GM11168 (cell line): ENCODE measurements around the gene GPR17.

Experiments
- in situ Hi-C: fragments of 300-500 bp; cut with MboI; formaldehyde crosslinking; loops from one replicate; pipeline ENCODE4 v1.12.0; 2022; ENCODE audit warnings: low sequenced_read_pairs; ENCODE audit not compliant: unreplicated experiment

The GPR17 gene, protein sequence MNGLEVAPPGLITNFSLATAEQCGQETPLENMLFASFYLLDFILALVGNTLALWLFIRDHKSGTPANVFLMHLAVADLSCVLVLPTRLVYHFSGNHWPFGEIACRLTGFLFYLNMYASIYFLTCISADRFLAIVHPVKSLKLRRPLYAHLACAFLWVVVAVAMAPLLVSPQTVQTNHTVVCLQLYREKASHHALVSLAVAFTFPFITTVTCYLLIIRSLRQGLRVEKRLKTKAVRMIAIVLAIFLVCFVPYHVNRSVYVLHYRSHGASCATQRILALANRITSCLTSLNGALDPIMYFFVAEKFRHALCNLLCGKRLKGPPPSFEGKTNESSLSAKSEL

DNA sequence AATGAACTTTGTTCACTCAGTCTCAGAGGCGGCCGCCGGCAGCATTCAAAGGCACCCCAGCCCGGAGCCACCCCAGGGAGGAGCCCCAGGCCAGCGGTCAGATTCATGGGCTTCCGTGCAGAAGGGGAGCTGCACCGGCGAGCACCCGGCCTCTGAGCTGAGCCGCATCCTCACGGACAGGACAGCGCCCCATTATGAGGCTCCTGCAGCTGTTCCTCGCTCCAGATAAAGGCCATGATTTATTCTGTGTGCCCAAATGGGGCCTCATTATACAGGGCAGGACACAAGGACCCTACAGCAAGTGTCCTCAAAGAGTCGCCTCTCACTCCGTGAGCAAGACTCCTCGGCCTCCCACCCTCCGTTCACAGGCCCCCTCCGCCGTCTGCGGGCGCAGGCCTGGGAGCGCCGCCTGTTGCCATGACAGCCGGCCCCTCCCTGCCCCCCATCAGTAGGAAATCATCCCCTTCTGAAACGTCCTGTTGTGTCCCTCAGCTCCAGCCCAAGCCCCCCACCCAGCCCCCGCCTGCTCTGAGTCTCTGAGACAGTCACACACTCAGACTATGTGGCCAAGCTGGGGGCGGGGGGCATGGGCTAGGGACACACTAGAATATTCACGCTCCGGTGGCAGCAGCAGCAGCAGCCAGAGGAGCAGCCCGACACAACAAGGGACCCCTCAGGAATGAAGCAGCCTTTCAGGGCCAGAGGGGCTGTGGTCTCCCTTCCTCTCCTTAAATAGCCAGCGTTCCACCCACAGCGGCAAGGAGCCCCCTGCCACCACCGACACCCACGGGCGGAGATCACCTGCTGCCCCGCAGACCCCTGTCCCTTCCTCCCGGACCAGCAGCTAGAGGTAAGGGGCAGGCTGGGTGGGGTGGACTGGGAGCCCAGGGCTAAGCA is at the start of gene GPR17:
TSS of gene GPR17 (plus strand) at position 759 of the 897 bp plus-strand sequence. CDS start 4,583 bp downstream, outside the sequence.
- in situ Hi-C loops, result no loop called here

DNA sequence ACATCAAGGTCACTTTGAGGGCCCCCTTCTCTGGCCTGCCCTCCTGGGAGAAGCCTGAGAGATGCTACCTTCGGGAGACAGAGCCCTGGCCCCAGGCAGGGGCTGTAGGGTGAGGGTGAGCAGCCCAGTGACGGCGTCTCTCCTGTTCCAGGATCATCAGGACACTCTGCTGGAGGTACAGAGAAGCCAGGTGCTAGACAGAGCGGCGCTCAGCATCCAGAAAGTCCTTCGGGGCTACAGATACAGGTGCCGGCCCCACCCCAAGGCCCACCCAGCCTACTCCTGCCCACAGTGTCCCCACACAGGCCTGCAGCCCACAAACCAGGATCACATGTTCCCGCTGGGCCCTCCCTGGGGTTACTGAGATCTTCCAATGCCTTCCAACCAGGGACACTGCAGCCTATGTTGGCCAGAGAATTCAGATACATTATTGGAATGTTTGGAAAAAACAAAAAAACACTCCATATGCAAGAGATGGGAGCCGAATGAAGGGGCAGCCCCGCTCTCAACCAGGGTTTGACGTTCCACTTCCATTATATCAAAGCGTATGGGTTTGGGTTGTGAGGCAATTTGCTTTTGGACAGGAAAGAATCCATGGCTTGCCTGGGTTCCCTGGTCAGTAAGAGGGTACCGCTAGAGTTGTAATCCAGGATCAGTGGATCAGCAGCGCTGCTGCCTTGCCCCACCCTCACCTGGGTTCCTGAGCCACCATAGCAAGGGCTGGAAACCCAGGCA is 49.5 kb upstream of the GPR17 start:
- in situ Hi-C loops, result no loop called here

DNA sequence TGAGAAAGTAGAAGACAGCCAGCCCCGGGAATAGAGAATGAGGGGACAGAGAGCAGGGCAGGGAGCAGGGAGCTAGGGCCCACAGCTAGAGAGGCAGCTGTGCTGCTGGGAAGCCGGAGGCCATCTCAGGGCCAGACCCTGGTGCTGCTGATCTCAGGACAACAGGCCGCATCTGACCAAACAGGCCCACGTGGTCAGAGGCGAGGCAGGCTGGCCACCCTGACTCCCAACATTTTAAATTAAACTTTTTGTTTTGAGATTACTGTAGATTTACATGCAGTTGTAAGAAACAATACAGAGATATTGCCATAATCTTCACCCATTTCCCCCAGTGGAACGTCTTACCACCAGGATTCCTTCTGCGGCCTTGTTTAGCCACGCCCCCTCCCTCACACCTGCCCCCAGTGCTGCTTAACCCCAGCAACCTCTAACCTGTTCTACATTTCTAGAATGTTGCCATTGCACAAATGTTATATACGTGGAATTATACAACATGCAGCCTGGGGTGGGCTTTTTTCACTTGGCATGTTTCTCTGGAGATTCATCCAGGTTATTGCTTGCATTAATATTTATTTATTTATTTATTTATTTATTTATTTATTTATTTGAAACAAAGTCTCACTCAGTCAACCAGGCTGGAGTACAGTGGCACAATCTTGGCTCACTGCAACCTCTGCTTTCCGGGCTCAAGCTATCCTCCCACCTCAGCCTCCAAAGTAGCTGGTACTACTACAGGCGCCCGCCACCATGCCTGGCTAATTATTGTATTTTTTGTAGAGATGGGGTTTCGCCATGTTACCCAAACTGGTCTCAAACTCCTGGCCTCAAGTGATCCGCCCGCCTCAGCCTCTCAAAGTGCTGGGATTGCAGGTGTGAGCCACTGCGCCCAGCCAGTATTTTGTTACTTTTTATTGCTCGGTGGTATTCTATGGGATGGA is 48.6 kb upstream of the GPR17 start:
- in situ Hi-C loops, result no loop called here

DNA sequence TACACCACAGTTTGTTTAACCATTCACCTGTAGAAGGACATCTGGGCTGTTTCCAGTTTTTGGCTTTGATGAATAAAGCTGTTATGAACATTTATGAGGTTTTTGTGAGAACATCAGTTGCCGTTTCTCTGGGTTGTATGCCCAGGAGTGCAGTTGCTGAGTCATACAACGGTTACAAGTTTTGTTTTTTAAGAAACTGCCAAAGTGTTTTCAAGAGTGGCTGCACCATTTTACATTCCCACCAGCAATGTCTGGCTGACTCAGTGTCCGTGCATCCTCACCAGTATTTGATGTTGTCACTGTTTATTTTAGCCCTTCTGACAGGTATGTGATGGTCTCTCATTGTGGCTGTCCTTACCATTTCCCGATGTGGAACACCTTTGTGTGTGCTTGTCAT is 48.0 kb upstream of the GPR17 start:
- in situ Hi-C loops, result no loop called here

DNA sequence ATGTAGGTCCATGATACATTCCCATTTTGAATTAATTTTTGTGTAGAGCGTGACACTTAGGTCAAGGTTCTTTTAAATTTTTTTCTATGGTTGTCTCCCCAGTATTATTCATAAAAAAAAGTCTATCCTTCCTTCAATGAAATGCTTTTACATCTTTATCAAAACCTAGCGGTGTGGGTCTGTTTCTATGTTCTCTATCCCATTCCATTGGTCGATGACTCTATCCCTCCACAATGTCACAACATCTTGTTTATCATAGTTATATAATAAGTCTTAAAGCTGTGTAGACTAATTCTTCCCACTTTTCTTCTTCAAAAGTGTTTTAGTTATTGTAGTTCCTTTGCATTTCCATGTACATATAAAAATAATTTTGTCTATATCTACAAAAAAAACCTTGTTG is 47.2 kb upstream of the GPR17 start:
- in situ Hi-C loops, result no loop called here

DNA sequence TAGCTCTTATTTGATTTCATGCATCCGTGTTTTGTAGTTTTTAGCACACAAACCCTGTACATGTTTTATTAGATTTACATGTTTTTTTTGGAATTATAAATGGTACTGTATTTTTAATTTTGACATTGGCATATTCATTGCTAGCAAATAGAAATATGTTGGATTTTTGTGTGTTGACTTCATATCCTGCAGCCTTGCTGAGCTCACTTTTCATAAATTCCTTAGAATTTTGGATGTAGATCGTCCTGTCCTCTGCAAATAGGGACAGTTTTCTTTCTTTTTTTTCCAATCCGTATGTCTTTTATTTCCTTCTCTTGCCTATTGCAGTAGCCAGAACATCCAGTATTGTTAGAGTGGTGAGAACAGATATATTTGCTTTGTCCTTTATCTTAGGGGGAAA is 46.7 kb upstream of the GPR17 start:
- in situ Hi-C loops, result no loop called here

DNA sequence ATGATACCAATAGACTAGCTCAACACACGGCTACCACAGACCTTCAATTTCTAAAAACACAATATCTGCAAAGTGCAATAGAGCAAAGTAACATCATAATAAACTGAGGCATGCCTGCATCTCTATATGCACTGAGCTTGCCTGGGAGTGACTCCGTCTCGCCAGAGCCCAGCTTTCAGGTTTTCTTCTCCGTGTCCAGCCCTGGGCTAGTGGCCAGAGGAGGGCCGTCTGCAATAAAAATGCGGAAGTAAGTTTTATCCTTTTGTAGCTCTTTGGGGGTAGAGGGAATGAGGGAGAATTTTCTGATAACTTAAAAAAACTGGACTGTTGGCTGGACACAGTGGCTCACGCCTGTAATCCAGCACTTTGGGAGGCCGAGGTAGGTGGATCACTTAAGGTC is 41.0 kb upstream of the GPR17 start:
- in situ Hi-C loops, result no loop called here

DNA sequence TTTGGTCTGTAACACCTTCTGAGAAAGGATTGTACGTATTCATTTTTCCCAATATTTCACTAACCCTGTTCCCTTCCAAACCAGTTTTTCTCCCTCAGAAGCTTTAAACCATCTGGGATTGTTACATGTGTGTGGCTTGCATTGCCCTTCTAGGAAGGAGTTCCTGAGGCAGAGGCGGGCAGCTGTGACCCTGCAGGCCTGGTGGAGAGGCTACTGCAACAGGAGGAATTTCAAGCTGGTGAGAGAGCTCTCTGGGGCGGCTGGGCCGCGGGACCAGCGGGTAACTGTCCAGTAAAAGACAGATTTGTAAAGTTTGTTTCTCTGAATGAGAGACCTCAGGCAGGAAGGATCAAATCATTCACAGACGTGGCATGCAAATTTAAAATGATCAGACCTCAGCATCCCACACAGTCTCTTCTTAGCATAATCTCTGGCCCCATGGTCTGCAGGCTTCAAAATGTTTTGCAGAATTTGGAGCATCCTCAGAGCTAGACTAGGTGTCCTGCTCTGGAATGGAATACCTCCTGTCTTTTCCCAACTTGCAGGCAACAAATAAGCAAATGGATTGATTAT is 40.2 kb upstream of the GPR17 start:
- in situ Hi-C loops, result no loop called here

DNA sequence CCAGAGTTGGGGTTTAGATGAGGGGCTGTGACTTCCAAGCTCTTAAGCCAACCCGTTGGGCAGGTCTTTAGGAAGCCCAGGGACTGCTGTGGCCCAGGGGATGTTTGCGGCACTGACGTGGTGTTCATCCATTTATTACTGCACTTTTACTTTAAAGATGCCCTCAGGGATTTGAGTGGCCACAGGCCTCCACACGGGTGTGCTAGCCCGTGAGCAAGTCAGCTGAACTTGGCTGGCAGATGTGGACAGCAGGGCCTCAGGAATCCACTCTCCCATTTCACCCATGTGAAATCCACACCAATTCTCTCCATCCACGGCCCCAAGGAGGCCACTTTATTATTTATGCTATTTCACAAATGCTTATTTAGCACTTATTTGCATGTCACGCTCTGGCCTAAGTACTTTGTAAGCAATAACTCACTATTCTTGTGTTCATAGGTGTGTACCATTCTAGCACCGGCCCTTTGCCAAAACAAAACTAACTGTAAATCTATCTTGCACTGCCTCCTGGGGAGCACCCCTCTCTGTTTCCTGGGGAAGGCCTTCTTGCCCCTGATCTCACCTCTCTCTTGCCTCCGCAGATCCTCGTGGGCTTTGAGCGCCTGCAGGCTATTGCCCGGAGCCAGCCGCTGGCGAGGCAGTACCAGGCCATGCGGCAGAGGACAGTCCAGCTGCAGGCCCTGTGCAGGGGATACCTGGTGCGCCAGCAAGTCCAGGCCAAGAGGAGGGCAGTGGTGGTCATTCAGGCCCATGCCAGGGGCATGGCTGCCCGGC is 39.1 kb upstream of the GPR17 start:
- in situ Hi-C loops, result no loop called here

DNA sequence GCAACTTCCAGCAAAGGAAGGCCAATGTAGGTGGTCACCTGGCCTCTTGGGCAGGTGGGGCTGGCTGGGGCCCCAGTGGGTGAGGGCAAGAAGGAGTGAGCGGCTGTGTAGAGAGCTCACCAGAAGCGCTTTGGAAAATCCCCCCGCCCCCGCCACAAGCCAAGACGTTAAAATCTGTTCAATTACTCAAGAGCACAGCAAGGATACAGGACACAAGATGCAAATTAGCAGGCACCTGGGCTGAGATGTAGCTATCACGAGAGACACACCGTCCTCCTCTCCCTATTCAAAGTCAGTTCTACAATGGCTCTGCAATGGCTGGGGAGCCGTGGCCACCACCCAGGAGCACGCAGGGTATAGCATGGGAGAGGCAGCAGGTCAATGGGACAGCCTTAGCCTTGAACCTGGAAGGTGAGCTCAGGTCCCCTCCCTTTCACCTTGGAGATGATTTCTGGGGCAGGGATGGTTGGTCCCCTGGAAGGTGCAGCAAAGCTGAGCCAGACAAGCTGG is 38.5 kb upstream of the GPR17 start:
- in situ Hi-C loops, result no loop called here

DNA sequence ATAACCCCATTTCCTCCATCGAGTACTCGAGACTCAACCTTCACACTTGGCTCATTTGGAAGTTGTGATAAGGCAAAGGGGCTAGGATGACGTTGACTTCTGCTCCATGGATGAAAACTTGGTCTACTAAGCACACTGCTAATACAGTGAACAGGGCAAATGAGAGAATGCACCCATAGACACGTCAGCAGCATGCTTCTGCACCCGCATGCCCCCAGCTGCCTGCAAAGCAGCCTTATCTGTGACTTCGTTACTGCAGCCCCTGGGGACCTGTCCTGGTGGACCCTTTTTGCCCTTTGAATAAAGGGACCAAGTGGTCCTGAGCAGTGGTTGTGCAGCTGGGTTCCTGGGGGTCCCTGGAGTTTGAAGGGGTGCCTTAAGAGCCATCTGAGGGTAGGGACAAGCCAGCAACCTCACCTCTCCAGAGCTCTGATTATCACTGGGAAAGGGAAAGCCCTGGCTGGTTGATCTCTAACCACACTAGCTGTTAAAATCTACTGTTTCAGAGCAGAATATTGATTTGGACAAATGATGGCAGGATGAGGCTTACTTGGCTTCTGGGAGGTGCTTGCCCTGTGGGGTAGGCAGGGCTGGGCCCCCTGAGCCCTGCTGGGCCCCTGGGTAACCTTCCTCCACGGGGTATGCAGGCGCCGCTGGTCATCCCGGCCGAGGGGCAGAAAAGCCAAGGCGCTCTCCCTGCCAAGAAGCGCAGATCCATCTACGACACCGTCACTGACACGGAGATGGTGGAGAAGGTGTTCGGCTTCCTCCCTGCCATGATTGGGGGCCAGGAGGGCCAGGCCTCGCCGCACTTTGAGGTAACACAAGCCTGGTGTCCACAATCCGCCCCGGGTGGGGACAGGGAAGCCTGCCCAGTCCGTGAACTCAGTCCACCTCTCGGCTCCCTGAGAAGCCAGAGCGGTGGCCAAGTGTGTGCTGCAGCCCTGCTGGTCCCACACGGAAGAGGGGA is 37.6 kb upstream of the GPR17 start:
- in situ Hi-C loops, result no loop called here

DNA sequence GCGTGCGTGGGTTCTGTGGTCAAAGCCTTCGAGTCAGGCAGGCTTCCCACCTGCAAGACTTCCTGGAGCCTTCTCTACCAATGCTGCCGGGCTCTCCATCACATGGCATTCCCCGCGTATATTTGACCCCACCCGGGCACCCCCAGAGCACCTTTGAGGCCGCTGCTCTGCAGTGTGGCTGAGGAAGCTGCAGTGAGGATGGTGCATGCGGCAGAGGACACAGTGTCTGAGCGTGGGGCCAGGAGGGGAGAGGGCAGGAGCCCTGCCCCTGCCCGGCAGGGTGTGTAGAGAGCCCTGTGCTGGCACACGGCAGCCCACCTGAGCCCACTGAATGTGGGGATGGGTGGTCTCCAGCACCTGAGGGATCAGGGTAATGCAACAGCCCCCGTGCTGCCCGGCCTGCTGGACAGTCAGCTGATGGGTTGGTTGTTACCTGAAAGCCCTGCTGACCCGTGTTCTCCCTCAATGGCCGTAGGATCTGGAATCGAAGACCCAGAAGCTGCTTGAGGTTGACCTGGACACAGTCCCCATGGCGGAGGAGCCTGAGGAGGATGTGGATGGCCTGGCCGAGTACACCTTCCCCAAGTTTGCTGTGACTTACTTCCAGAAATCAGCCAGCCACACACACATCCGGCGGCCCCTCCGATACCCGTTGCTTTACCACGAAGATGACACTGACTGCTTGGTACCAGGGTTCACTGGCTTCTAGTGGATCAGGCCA is 36.8 kb upstream of the GPR17 start:
- in situ Hi-C loops, result no loop called here

DNA sequence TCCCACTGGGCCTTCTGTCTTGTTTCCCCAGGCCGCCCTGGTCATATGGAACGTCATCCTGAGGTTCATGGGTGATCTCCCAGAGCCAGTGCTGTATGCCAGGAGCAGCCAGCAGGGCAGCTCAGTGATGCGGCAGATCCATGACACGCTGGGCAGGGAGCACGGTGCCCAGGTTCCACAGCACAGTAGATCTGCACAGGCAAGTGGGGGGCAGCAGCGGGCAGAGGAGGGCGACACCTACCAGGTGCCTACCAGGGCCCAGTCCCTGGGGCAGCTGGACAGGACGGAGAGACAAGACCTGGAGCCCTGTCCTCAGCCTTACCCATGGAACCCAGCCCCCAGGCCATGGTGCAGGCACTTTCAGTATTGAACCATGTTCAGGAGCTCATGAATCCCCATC is 36.1 kb upstream of the GPR17 start:
- in situ Hi-C loops, result no loop called here

DNA sequence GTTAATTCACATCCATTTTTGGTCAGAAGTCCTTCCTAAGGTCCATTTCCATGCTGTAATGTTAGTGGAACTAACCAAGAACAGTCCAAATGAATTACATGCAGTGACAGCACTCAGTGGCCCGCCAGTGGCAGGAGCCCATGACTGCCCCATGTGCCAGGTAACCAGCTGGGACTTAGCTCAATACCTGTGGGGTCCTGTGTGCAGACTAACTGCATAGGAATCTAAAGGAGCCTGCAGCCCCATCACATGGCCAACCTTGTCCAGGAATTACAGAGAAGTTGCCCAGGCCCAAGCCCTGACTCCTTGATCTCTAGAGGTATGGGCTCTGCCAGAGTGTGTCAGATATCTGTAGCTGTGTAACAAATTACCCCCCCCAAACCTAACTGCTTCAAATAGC is 35.4 kb upstream of the GPR17 start:
- in situ Hi-C loops, result no loop called here

DNA sequence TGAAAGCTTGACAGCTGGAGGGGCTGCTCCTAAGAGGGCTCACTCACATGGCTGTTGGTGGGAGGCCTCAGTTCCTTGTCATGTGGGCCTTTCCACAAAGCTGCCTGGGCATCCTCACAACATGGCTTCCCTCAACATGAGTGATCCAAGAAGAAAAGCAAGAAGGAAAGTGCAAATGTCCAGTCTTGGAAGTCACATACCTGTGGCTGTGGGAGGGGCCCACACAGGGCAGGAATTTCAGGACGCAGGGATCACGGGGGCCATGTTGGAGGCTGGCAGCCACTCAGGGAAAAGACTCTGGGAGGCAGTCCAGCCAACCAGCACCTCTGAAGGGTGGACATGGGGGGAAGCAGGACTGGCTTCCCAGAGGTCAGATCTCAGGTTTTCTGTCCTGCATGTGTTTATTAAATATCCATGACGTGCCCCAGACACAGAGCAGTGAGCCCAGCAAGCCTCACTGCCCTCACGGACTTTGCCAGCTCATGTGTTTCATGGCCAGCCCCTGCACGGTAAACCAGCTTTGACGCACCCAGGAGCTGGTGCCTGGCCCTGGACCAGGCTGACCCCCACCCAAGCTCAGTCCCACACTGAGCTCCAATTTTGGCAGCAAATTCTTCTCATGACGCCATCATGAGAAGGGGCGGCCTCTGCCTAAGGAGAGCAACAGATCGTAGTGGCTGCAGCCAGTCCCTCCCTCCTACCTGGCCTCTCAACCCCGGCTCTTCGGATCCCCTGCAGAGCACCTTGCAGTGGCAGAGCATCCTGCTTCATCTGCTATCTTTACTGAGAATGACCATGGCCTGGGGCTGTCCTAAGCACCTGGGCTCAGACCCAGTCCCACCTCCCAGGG is 34.7 kb upstream of the GPR17 start:
- in situ Hi-C loops, result no loop called here
